ENCODE measurements around the gene TEF. TPM values are rescaled to one million over a fixed set of nuclear protein-coding genes. Genes with fewer than 3 reads are reported as not detected.

The TEF gene
- polyA plus RNA-seq, 12 donors, result 8.3 to 15.5 (median 10.6) TPM; not detected in 1

GRCh38 chr22:41351011-41351410 is 30.7 kb upstream of the TEF start:
- no peak for DNase-seq

GRCh38 chr22:41352058-41352457 is 29.7 kb upstream of the TEF start:
- DNase-seq, result no peak

- DNase-seq, result no peak
Observed at GRCh38 chr22:41353862-41354575, 27.7 kb upstream of the TEF start.

DNA sequence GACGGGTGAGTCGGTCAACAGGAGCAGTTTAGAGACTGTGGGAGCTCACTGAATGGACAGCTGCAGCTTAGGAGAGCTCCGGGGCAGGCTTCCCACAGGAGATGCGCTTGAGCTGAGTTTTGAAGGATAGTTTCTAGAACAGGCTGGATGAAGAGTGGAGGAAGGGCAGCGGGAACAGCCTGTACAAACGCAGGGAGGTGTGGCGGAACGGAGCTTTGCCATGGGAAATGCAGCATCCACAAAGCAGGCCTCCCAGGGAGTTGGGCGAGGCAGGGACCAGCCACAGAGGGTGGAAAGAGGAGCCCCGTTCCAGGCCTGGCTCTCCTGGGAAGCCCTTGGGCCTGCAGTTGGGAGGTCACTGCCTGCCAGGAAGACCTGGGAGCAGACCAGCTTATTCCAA is 26.8 kb upstream of the TEF start:
- no peak for DNase-seq

- DNase-seq, result no peak
Observed at GRCh38 chr22:41355895-41356294, 25.8 kb upstream of the TEF start.

DNA sequence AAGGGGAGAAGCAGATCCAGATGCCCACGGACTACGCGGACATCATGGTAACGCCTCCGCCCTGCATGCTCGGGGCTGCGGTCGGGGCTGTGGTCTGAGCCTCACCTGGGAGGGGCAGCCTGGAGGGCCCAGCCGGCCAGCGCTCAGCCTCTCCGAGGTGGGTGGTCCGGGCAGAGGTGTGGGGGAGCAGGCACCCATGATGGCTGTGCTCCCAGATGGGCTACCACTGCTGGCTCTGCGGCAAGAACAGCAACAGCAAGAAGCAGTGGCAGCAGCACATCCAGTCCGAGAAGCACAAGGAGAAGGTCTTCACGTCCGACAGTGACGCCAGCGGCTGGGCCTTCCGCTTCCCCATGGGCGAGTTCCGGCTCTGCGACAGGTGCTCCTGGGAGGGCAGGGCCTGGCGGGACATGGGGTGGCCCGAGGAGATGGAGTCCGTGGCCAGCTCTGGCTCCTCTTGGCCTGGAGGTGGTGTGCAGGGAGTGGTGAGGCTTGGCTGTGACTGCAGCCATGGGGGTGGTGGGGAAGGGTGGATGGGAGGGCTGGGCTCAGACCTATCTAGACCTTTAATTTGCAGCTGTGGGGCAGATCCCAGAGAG is 25.2 kb upstream of the TEF start:
- DNase-seq, result no peak

- DNase-seq, result no peak
Observed at GRCh38 chr22:41357191-41357590, 24.6 kb upstream of the TEF start.

DNA sequence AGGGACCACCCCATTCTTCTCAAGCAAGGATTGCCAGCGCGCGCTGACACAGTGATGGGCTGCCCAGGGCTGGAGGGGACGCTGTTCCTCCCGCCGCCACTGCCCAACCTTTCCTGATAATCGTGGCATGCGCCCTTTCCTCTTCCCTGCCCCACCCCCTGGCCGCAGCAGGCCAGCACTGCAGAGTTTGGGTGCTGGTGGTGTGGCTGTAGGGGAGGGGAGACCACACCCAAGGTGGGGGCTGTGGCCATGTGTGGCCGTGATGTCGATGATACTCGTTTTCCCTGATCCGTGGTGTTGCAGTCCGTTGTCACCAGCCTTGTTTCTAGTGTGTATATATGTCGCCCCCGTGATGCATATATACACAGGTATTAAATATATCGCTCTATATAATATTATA is 22.8 kb upstream of the TEF start:
- no peak for DNase-seq

GRCh38 chr22:41359376-41359775 is 22.4 kb upstream of the TEF start:
- DNase-seq, result no peak

DNA sequence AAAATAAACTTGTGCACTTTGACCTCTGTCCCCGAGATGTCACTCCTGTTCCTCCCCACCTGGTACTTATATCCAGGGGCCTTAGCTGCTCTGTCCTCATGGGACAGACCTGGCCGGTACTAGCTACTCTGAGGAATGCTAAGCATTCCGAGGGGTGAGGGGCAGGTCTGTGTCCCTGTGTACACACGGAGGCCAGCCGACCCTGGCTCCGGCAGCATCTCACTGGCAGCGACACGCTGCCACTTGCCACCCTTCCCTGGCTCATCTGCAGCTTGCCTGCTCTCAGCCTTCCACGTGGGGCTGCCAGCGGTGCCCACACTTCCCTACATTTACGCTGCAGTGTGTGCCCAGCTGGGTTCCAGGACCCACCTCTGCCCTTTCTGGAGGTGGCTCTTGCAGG is 21.6 kb upstream of the TEF start:
- no peak for DNase-seq

DNA sequence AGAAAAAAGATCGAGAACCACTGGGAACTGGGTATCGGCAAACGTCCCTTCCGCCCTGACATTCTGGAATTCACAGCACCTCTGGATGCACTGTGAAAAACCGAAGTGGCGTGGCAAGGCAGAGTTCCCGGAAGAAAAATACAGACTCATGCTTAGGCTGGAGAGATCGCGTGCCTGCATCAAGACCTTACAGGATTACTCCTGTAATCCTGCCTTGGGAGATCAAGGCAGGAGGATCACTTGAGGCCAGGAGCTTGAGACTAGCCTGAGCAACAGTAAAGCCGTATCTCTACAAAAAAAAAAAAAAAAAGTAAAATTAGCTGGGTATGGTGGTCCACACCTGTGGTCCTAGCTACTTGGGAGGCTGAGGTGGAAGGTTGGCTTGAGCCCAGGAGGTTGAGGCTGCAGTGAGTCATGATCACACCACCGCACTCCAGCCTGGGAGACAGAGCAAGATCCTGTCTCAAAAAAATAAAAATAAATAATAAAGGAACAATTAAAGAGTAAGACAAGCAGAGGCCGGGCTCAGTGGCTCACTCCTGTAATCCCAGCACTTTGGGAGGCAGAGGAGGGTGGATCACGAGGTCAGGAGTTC is 19.9 kb upstream of the TEF start:
- no peak for DNase-seq

- DNase-seq, result no peak
Observed at GRCh38 chr22:41362615-41363014, 19.1 kb upstream of the TEF start.

GRCh38 chr22:41364233-41364632 is 17.5 kb upstream of the TEF start:
- no peak for DNase-seq

DNA sequence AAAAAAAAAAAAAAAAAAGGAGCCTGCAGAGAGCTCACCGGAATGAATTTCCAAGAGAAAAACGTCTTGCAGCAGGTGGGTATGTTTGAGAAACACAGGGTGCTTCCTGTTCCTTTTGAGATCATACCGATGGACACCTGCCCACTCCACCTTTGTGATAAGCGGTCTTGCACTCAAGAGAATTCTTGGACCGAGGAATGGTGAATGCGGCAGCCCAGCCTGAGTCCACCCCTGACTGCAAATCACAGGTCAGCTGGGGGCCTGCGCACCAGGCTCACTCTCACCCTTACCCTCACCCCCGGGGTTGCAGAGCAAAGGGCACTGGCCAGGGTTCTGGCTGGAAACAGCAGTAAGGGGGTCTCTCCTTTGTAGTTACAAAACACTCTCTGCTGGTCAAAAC is 16.8 kb upstream of the TEF start:
- no peak for DNase-seq

DNA sequence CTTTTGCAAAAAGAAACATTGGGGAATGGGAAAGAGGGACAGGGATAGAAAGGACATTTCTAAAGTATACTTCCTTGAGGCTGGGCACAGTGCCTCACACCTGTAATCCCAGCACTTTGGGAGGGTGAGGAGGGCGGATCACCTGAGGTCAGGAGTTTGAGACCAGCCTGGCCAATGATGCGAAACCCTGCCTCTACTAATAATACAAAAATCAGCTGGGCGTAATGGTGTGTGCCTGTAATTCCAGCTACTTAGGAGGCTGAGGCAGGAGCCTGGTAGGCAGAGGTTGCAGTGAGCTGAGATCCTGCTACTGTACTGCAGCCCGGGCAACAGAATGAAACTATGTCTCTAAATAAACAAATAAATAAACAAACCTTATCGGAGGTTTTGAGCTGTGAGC is 16.3 kb upstream of the TEF start:
- DNase-seq, result no peak

- peak; percentile 14 for DNase-seq
Observed at GRCh38 chr22:41366323-41367029, 15.3 kb upstream of the TEF start.

- peak; percentile 87 for DNase-seq
Observed at GRCh38 chr22:41367039-41367679, 14.6 kb upstream of the TEF start.

- DNase-seq, result peak; percentile 44
Observed at GRCh38 chr22:41367680-41368542, 13.8 kb upstream of the TEF start.

- peak; percentile 20 for DNase-seq
Observed at GRCh38 chr22:41368543-41369423, 13.0 kb upstream of the TEF start.

- no peak for DNase-seq
Observed at GRCh38 chr22:41369424-41369745, 12.4 kb upstream of the TEF start.
